SK-N-SH (cell line): Measurements from ENCODE around the gene MFAP4. TPM values are rescaled to one million over a fixed set of nuclear protein-coding genes. Genes with fewer than 3 reads are reported as not detected.

Experiments
- CTCF ChIA-PET: fragments of 300-600, 350-600 bp; formaldehyde crosslinking; extraction: SDS; loops from one replicate; lab custom pipeline; 2021; lab: Yijun Ruan, JAX
- POLR2A ChIA-PET: fragments of 350-600 bp; sonication (Branson Sonifier 250); formaldehyde crosslinking; extraction: SDS; loops from one replicate; lab custom pipeline; 2020; ENCODE audit warnings: antibody characterized with exemption, inconsistent platforms; lab: Yijun Ruan, JAX
- DNase-seq: peaks from one replicate; pipeline ENCODE4 v3.0.0; 2012
- H2AFZ ChIP-seq: fragments of 200-600 bp; sonication (generic); 2 replicates; pipeline ENCODE4 v1.8.1; 2016; ENCODE audit warnings: antibody characterized with exemption, mild to moderate bottlenecking, low read depth
- H3F3A ChIP-seq: fragments of 200-600 bp; sonication (generic); replicated peaks from 2 replicates; pipeline ENCODE3; 2016; ENCODE audit warnings: antibody characterized with exemption, mild to moderate bottlenecking; ENCODE audit not compliant: insufficient read depth
- H3K27ac ChIP-seq, 2 experiments: fragments of 200-500 bp in 1 of 2; fragments of 200-600 bp in 1 of 2; sonication (Bioruptor generic) in 1 of 2; sonication (generic), shearing (Covaris generic) in 1 of 2; 2 replicates each; pipeline versions ENCODE4 v1.5.1 to v1.6.1; 2014 to 2016; ENCODE audit warnings: low read depth in 2 of 2, inconsistent platforms in 1 of 2, low read length in 1 of 2, mild to moderate bottlenecking in 1 of 2, mixed read lengths in 1 of 2
- H3K27me3 ChIP-seq: fragments of 200-600 bp; sonication (generic), shearing (Covaris generic); 2 replicates; pipeline ENCODE4 v1.6.1; 2016; ENCODE audit warnings: mixed run types; ENCODE audit not compliant: insufficient read depth
- H3K36me3 ChIP-seq, 2 experiments: fragments of 200-500 bp in 1 of 2; fragments of 200-600 bp in 1 of 2; sonication (Bioruptor generic) in 1 of 2; sonication (generic) in 1 of 2; replicated peaks in 1 of 2; 2 replicates each; pipeline versions ENCODE3 to v1.5.1; 2014 to 2016; ENCODE audit warnings: low read length in 1 of 2, mild to moderate bottlenecking in 1 of 2; ENCODE audit not compliant: insufficient read depth in 2 of 2, control insufficient read depth in 1 of 2
- H3K4me1 ChIP-seq, 2 experiments: fragments of 200-500 bp in 1 of 2; fragments of 200-600 bp in 1 of 2; sonication (Bioruptor generic) in 1 of 2; sonication (generic), shearing (Covaris generic) in 1 of 2; 2 replicates each; pipeline versions ENCODE4 v1.5.1 to v1.6.1; 2014 to 2016; ENCODE audit warnings: low read depth in 1 of 2, low read length in 1 of 2, mixed run types in 1 of 2; ENCODE audit not compliant: insufficient read depth in 2 of 2, control insufficient read depth in 1 of 2
- H3K4me2 ChIP-seq: fragments of 200-600 bp; sonication (generic), shearing (Covaris generic); 2 replicates; pipeline ENCODE4 v1.6.1; 2017; ENCODE audit warnings: mixed run types
- H3K4me3 ChIP-seq, 2 experiments: fragments of 200-500 bp in 1 of 2; fragments of 200-600 bp in 1 of 2; sonication (Bioruptor generic) in 1 of 2; sonication (generic), shearing (Covaris generic) in 1 of 2; 2 replicates each; pipeline versions ENCODE4 v1.5.1 to v1.8.1; 2014 to 2016; ENCODE audit warnings: low read depth in 2 of 2, inconsistent platforms in 1 of 2, low read length in 1 of 2, mild to moderate bottlenecking in 1 of 2, mixed read lengths in 1 of 2, moderate library complexity in 1 of 2
- H3K79me2 ChIP-seq: fragments of 200-600 bp; sonication (generic); 2 replicates; pipeline ENCODE4 v1.8.1; 2017; ENCODE audit warnings: mild to moderate bottlenecking; ENCODE audit not compliant: insufficient read depth
- H3K9ac ChIP-seq: fragments of 200-600 bp; sonication (generic); 2 replicates; pipeline ENCODE4 v1.6.1; 2017; ENCODE audit warnings: mixed run types
- H3K9me2 ChIP-seq: fragments of 200-600 bp; sonication (generic); 2 replicates; pipeline ENCODE4 v1.6.1; 2017; ENCODE audit warnings: mixed run types
- H3K9me3 ChIP-seq: fragments of 200-600 bp; sonication (generic); 2 replicates; pipeline ENCODE4 v1.6.1; 2017; ENCODE audit warnings: mixed run types, mild to moderate bottlenecking, moderate library complexity
- H4K20me1 ChIP-seq: fragments of 200-600 bp; sonication (generic); 2 replicates; pipeline ENCODE4 v1.6.1; 2017; ENCODE audit warnings: mild to moderate bottlenecking, mixed run types; ENCODE audit not compliant: insufficient read depth
- EP300 ChIP-seq, 2 experiments: IDR thresholded peaks; 2 replicates each; pipeline versions ENCODE4 v1.4.0 to v1.6.1; 2012; ENCODE audit warnings: borderline replicate concordance in 1 of 2, low read depth in 1 of 2, low read length in 1 of 2
- FOXJ3 ChIP-seq: sonication (generic); formaldehyde crosslinking; IDR thresholded peaks from 2 replicates; pipeline ENCODE4 v1.5.1; 2020; ENCODE audit warnings: mild to moderate bottlenecking, missing genetic modification reagents
- GABPA ChIP-seq: IDR thresholded peaks from 2 replicates; pipeline ENCODE4 v1.4.0; 2012; ENCODE audit warnings: low read depth, mild to moderate bottlenecking
- JUND ChIP-seq: IDR thresholded peaks from 2 replicates; pipeline ENCODE4 v1.4.0; 2012
- MXI1 ChIP-seq: IDR thresholded peaks from 2 replicates; pipeline ENCODE4 v1.6.1; 2012; ENCODE audit warnings: mild to moderate bottlenecking, low read depth, low read length, improper control_type of control experiment
- PBX3 ChIP-seq: IDR thresholded peaks from 2 replicates; pipeline ENCODE4; 2012
- POLR2AphosphoS5 ChIP-seq: IDR thresholded peaks from 2 replicates; pipeline ENCODE4 v1.6.1; 2012; ENCODE audit warnings: low read depth, low read length
- SIN3A ChIP-seq: IDR thresholded peaks from 2 replicates; pipeline ENCODE4 v1.6.1; 2012; ENCODE audit warnings: low read depth, mild to moderate bottlenecking, low read length, moderate library complexity, borderline replicate concordance
- WGBS: methylation state at CpG from one replicate; pipeline ENCODE4 v1.1.6; 2017; ENCODE audit warnings: low lambda C conversion rate; 5-methylcytosine and 5-hydroxymethylcytosine counted together
- polyA plus RNA-seq, 3 experiments: library from polyadenylated mRNA; depleted of rRNA; stranded (reverse); fragments of >200 nt; gene quantifications; 2 replicates each; pipeline ENCODE4 v1.2.3, GENCODE V29; 2012

Gene MFAP4
- polyA plus RNA-seq, 1 of the 3 experiments (the other 2 are of a cell fraction) = 120 TPM

DNA sequence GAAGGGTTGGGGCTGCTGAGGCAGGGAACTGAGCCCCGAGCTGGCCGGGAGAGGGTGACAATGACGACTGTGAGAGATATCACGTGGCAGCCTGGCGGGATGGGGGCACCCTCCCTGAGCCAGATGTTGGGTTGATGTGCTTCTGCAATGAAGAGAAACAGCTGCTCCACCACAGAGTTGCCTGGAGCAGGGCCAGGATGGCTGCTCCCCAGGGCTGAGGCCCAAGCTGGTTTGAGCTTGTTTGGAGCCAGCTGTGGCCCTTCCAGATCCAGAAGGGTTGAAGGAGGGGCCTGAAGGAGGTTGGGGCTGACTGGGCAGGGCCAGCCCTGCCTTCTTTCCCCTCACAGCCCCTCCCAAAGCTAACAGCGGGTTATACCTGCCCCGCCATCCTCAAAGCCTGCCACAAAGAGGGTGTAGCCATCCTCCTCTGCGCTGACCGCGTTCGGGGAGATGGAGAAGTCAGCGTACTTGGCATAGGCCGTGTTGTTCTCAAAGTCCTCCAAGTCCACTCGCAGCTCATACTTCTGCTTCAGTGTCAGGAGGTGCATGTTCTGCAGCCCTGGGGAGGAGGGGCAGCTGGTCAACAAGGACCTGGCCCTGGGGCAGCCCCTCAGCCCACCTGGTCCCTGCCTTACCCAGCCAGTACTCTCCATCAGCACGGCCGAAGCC lies 2.1 kb downstream of the MFAP4 start (continued):
- TF ChIP-seq FOXJ3 (CRISPR knock-in tag) (0 out of 2 replicates have a peak, but pooled peaks have one; percentile 26), GABPA (no peak), POLR2AphosphoS5 (peak; percentile 67; the same call in 1 of the 2 replicates), EP300 (IDR thresholded peaks at IDR 0.05; ENCODE audit: borderline replicate concordance in 1 of 2, low read depth in 1 of 2, low read length in 1 of 2) (peak in 1 of 2 experiments; percentile 85; a peak in 2 of 4 replicates), MXI1 (peak; percentile 73; the same call in 1 of the 2 replicates), PBX3 (peak; percentile 37; the same call in 1 of the 2 replicates)
- TF ChIP-seq, all 33 proteins: peak for 11

DNA sequence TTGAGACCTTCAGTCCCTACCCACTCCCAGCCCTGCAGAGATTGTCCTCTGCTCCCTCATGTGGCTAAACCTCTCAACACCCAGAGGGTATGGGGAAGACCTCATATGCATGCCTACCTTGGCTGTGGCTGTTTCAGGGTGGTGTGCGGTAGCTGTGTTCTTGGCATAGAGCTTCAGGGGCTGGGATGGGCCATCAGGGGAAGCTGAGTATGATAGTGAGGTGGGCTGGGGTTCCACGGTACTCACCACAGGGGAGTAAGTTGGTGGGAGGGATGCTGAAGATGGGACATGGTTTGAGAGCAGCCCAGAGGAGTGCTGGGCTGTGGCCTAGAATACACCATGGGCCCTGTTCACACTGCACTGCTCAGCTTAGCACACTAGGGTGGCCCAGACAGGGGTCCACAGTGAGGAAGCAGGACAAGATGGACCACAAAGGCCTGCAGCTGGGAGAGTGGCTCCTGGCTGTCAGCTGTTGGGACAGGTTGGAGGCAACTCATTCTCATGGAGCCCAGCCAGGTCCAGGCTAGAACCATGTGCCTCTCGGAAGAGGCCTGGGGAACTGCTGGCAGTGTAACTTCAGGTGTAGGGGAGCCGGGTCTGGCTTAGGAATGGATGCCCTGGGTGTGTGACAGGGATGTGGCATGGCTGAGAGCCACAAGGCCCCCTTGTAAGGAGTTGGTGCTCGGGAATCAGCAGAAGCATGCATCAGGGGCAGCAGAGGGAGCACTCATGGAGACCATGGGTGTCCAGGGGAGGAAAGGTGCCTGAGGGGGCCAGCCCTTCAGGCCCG lies 3.1 kb downstream of the MFAP4 start:
- peaks cover 55% of the 10 kb centered on the region for H3F3A ChIP-seq
- H3K9me3 ChIP-seq = no peaks in the 10 kb centered on the region
- 85% methylated on average over 6 of the region's 6 CpGs for WGBS
- peaks cover 67% of the 10 kb centered on the region for H3K79me2 ChIP-seq
- no peak overlapping the region for H2AFZ ChIP-seq
- DNase-seq = no peak
- H3K4me1 ChIP-seq = peaks cover 49 to 73% of the 10 kb centered on the region in 2 experiments
- CTCF ChIA-PET = interaction anchor here (0.9 to 7.2 kb wide), 4 partner anchors 21 to 64 kb away, joined by 3 to 56 read pairs (median 16); partner anchors contain the start of genes B9D1 and RNF112
- no peaks in the 10 kb centered on the region for H3K27me3 ChIP-seq
- H3K36me3 ChIP-seq = peaks cover 31 to 49% of the 10 kb centered on the region in 2 experiments
- POLR2A ChIA-PET = interaction anchor here (1.1 to 2.1 kb wide), 4 partner anchors 14 to 63 kb away, joined by 3 to 13 read pairs (median 4); partner anchors contain the start of gene RNF112
- H3K27ac ChIP-seq = peak overlapping the region; percentile 98 to 99
- 0 out of 2 replicates have a peak, but pooled peaks cover 7% of the 10 kb centered on the region for H4K20me1 ChIP-seq
- H3K4me2 ChIP-seq = peak overlapping the region; percentile 92; the same call in 1 of the 2 replicates
- no peak overlapping the region for H3K4me3 ChIP-seq
- H3K9ac ChIP-seq = no peak overlapping the region
- TF ChIP-seq SIN3A (no peak), JUND (0 out of 2 replicates have a peak, but pooled peaks have one; percentile 3)
- H3K9me2 ChIP-seq = no peaks in the 10 kb centered on the region
